HG03064 (cell line): ENCODE results near the gene ELMOD3.
"Not testable (repeated sequence)": the region's sequence is repeated elsewhere in the genome, so short reads cannot be mapped to it uniquely, and the experiment has no call there.

Source experiments
- ATAC-seq: cut with Tn5 transposase; IDR thresholded peaks from one replicate; pipeline ENCODE4 v1.9.1; 2021; ENCODE audit warnings: low read depth; ENCODE audit not compliant: unreplicated experiment

The ELMOD3 gene

DNA sequence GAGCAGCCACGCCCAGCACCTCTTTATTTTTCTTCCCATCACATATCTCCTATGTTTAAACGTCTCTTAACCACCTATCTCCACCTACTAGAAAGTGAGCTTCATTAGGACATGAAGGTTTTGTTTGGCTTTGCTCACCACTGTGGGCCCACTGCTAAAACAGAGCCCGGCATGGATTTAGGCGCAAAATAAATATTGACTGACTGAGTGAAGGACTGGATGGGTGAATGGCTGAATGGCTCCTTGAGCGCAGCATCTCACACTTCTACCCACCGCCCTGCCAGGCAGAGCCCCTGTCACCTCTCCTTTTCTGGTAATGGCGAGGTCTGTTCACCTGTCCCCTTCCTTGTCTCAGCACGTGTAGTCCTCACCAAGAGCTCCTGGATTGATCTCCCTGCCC lies 45.5 kb downstream of the ELMOD3 start:
- no peak for ATAC-seq

DNA sequence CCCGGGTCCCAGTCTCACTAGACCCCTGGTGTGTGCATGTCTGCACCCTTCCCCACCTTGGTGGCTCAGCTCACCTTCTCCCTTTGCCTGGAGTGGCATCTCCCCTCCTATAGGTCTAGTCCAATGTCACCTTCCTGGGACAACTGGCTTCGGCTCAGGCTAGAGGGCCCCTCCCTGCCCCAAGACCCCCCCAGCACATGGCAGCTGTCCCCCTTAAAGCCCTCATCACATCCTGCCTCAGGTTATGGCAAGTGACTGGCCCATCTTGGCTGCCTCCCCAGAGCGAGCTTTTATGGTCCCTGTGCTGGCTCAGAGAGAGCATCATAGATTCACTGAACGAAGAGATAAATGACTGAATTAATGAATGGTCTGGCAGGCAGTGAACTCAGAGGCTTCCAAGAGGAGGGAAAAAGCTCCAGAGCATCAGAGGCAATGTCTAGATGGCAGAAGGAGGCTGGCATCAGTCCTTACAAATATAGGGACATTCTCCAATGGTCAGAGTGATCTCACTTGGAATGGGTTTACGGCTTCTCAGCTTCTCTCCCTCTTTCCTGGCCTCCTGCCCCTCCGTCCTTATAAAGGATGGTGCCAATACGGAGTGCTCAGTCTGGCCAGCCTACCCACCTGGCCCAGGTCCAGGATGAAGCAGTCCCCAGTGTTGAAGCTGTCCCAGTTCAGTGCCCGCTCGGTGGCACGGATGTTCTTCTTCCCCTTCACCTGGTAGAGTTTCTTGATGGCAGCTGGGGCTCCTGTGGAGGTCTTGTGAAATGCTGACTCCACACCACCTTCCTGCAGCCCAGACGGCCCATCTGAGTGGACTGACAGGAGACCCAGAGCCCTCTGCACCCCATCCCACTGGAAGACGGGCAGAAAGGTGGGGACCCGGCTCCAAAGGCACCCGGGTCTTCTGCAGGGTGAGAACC lies 46.2 kb downstream of the ELMOD3 start:
- ATAC-seq: no peak

DNA sequence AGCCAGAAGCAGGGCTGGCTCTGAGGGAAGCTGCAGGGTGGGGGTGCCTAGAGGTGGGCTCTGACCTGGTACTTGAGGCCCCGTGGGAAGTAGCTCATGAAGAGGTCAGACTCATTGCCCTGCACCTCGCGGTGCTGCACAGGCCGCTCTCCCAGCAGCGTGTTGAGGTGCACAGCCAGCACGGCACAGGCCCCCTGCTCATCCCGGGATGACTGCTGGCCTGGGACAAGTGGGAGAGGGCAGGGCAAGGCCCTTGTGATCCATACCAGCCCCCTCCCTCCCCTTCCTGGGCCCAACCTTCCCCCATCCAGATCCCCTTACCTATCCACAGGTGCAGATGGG lies 46.9 kb downstream of the ELMOD3 start:
- ATAC-seq: no peak

DNA sequence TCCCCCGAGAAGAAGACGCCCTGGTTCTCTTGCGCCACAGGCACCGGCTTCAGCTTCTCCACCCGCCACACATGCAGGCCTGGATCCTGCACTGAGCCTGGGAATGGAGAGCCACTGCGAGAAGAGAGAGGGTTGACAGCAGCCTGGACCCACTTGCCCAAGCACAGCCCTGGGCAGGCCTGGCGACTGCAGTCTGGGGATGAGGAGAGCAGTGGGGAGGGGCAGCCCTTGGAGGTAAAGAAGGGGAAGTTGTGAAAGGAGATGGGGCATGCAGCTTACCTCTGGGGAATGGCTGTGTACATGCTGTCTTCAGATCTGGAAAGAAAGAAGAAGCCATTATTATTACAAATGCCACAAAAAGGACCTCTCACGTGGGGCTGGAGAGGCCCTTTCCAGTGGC lies 47.3 kb downstream of the ELMOD3 start:
- ATAC-seq: no peak

GRCh38 chr2:85405201-85406059 lies 50.9 kb downstream of the ELMOD3 start:
- peak; percentile 62 for ATAC-seq

GRCh38 chr2:85409845-85410583 lies 55.4 kb downstream of the ELMOD3 start, which contains the start of gene CAPG:
Gene CAPG, minus strand, starts transcription at chr2:85410366. Its CDS starts 8,221 bp downstream, at chr2:85402145.
- ATAC-seq: peak; percentile 39

GRCh38 chr2:85410584-85411404 lies 56.2 kb downstream of the ELMOD3 start:
- ATAC-seq: no peak

GRCh38 chr2:85411405-85411748 lies 56.8 kb downstream of the ELMOD3 start:
- no peak for ATAC-seq

GRCh38 chr2:85413592-85414420 lies 59.2 kb downstream of the ELMOD3 start:
- no peak for ATAC-seq

- not testable (repeated sequence) for ATAC-seq
Measured at GRCh38 chr2:85414421-85414759, 59.8 kb downstream of the ELMOD3 start.

DNA sequence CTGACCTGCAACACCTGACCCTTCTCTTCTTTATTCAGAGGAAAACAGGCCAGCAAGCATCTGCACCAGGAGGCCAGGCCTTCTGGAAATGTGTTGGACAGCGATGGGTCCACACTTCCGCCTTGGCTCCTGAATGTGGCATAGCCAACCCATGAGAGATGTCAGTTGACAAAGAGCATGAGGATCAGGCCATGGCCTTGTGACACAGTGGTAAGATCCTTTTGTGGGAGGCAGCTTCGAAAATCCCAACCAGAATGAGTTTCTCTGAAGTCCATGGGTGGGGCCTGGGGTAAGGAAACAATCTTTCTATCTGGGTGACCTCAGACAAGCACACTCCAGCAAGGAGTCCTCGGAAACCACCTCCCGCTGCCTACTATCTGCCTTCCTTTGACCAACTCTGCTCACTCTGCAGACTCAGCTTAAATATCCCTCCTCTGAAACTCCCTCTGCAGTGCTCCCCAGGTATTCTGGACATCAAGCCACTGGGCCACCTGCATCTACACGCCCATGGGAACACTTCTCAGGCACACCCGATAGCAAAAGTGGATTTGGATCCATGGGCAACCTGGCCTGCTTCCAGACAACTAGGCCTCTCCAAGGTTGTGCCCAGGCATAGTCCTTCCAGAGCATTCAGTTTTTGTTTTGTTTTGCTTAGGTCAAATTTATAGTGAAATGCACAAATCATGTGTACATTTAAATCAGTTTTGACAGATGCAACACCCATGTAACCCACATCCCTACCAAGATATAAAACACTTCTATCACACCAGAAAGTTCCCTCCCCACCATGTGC lies 60.4 kb downstream of the ELMOD3 start:
- no peak for ATAC-seq

- ATAC-seq: no peak
Measured at GRCh38 chr2:85415980-85416650, 61.5 kb downstream of the ELMOD3 start.

- ATAC-seq: peak; percentile 78
Measured at GRCh38 chr2:85418132-85419008, 63.8 kb downstream of the ELMOD3 start, which contains the start of gene SH2D6. Gene SH2D6, plus strand, starts transcription at chr2:85418714. Its CDS starts 10,752 bp downstream, at chr2:85429466.

DNA sequence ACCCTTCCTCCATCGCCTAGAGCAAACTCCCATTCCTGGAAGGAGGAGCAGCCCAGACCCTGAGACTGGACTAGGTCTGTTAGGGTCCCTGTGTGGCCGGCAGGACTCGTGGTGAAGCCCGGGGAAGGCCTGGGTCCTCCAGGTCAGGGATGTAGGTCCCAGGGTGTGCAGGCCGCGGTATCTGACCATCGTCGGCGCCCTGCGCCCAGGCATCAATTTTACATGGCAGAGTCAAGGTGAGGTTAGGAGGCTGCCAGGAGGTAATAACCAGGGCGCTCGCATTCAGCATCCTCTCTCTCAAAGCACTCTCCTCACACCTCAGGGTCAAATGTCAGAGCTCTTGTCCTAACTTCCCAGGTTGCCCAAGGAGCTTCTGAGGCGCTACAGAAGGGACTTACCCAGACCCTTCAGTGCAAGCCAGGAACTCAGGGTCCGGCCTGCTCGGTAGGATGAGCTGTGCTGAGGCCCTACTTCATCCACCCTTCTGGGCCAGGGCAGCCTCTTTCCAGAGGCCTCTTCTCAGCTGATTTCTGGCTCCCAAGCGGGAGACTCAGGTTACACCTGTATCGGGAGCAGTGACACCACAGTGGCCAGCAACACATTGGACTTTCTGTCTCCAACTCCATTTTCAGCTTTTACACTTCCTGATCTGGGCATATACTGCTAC lies 64.6 kb downstream of the ELMOD3 start:
- peak; percentile 5 for ATAC-seq

- peak; percentile 50 for ATAC-seq
Measured at GRCh38 chr2:85420536-85421259, 66.1 kb downstream of the ELMOD3 start.
